GM12872 (cell line): Measurements from ENCODE around the gene CHAMP1.

ENCODE experiments used
- CTCF ChIP-seq: IDR thresholded peaks from 3 replicates; pipeline ENCODE4 v1.5.1; 2011; ENCODE audit warnings: low read depth, mild to moderate bottlenecking, low read length, moderate library complexity; ENCODE audit not compliant: insufficient read depth

The CHAMP1 gene

GRCh38 chr13:114285166-114285808, 29.0 kb upstream of the CHAMP1 start:
- TF ChIP-seq CTCF: no peak

- no peak for TF ChIP-seq CTCF
Observed at GRCh38 chr13:114286808-114287207, 27.5 kb upstream of the CHAMP1 start.

DNA sequence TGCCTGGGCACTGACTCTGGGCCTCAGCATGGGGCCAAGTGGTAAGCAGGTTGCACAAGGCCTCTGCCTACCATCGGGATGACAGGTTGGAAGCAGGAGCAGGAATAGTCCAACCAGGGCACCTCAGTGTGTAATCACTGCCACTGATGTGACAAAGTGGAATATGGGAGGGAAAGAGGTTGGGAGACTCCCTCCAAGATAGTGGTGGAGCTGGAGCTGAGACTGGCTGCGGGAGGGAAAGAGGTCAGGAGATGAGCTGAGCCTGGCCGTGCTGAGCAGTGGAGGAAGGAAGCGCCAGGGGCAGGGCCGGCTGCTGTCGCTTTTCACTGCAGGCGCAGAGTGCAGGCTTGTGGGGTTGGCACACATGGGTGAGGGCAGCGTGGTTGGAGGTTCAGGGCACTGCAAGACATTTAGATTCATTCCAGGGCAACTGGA, 26.1 kb upstream of the CHAMP1 start:
- TF ChIP-seq CTCF: no peak

- no peak for TF ChIP-seq CTCF
Observed at GRCh38 chr13:114296448-114296847, 17.9 kb upstream of the CHAMP1 start.

GRCh38 chr13:114296902-114297301, 17.4 kb upstream of the CHAMP1 start:
- no peak for TF ChIP-seq CTCF

DNA sequence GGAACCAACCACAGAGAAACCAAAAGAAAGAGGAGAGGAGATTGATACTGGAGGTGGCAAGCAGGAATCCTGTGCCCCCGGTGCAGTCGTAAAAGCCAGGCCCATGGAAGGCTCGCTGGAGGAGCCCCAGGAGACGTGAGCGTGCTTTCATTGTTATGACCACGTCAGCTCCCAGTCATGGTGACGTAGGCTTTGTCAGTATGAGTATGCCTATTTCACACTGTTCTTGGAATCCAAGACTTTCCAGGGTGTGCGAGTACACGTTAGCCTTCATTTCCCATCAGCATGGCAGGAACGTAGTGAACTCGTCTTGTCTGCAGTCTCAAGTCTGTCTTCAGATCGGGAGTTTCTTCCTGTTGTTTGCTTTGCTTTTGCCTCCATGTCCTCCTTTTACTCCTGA, 15.4 kb upstream of the CHAMP1 start:
- no peak for TF ChIP-seq CTCF

DNA sequence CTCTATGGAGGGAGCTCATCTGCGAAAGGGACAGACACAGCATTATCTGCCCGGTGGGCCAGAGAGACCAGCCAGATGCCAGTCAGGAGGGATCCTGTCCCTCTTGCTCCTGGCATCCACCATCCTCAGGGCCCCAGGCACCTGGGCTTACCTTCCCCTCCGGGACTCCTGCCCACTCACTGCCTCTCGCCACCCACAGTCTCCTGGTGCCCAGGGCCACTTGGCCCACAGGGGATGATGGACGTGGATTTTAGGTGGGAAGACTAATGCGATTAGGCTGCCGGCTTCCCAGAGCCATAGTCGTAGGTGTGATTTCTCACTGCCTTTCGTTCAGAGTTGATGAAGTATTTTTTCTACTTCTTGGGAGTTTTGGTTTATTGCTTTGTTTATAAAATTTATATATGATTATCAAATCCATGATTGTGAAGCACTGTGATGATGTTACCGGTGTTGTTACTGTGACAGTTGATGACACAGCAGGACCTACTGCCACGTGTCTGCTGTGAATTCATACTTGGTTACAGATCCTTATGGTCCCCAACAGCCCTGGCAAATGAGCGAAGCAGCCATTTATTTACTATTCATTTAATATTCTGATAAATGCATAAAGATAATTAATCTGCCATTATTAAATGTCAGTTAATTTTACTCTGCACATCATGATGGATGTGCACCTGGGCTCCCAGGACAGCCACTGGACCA, 14.5 kb upstream of the CHAMP1 start:
- TF ChIP-seq CTCF: no peak
